B cell (primary cell): Measurements from ENCODE around the gene NLGN1. TPM values are rescaled to one million over a fixed set of nuclear protein-coding genes. Genes with fewer than 3 reads are reported as not detected.

Source experiments
- ATAC-seq: fragments of 200-7000 bp; cut with Tn5 transposase; one replicate; pipeline ENCODE4 v1.10.0; 2021; ENCODE audit warnings: low read depth, mild to moderate bottlenecking, moderate number of reproducible peaks, moderate library complexity
- CTCF ChIA-PET: fragments of 350-600 bp; sonication (Branson Sonifier 250); formaldehyde crosslinking; loops from one replicate; lab custom pipeline; 2021; ENCODE audit warnings: antibody characterized with exemption, inconsistent platforms; lab: Charles Lee
- POLR2A ChIA-PET: fragments of 350-600 bp; sonication (Branson Sonifier 250); formaldehyde crosslinking; loops from one replicate; lab custom pipeline; 2021; ENCODE audit warnings: antibody characterized with exemption; lab: Charles Lee
- DNase-seq: peaks from one replicate; pipeline ENCODE4 v3.0.0; 2013
- H2AFZ ChIP-seq: 2 replicates; pipeline ENCODE4 v1.6.1; 2012; ENCODE audit warnings: mild to moderate bottlenecking, low read depth, low read length; ENCODE audit not compliant: insufficient read depth, poor library complexity, severe bottlenecking
- H3K27ac ChIP-seq, 2 donors: 1 replicate in 1 of 2; 2 replicates in 1 of 2; pipeline ENCODE4 v1.5.1; 2012 to 2013; ENCODE audit warnings: low read length in 2 of 2, mild to moderate bottlenecking in 2 of 2, moderate library complexity in 1 of 2
- H3K27me3 ChIP-seq, 4 experiments: fragments of 200-600 bp in 1 of 4; sonication (generic) in 1 of 4; replicated peaks in 1 of 4; 1 replicate in 2 of 4; 2 replicates in 2 of 4; pipeline versions ENCODE4 v1.6.1 to v1.7.0; 2013 to 2016; ENCODE audit warnings: low read length in 3 of 4, mild to moderate bottlenecking in 2 of 4, mixed read lengths in 1 of 4, moderate library complexity in 1 of 4; ENCODE audit not compliant: insufficient read depth in 4 of 4, control insufficient read depth in 3 of 4; ENCODE audit errors: control extremely low read depth in 1 of 4
- H3K36me3 ChIP-seq, 2 experiments: replicated peaks in 1 of 2; 1 replicate in 1 of 2; 2 replicates in 1 of 2; pipeline versions ENCODE4 v1.6.1 to v1.7.1; 2013; ENCODE audit warnings: low read length in 1 of 2; ENCODE audit not compliant: insufficient read depth in 2 of 2, control insufficient read depth in 1 of 2; ENCODE audit errors: control extremely low read depth in 1 of 2, extremely low read depth in 1 of 2
- H3K4me1 ChIP-seq, 2 donors: fragments of 200-600 bp in 1 of 2; sonication (generic) in 1 of 2; 1 replicate in 1 of 2; 2 replicates in 1 of 2; pipeline versions ENCODE4 v1.5.1 to v1.6.1; 2013 to 2017; ENCODE audit warnings: low read length in 2 of 2; ENCODE audit not compliant: control insufficient read depth in 2 of 2, insufficient read depth in 2 of 2
- H3K4me2 ChIP-seq: replicated peaks from 2 replicates; pipeline ENCODE3; 2012; ENCODE audit warnings: mild to moderate bottlenecking, low read depth, low read length; ENCODE audit not compliant: poor library complexity, severe bottlenecking
- H3K4me3 ChIP-seq, 5 experiments: fragments of 200-600 bp in 1 of 5; sonication (generic) in 1 of 5; 1 replicate in 3 of 5; 2 replicates in 2 of 5; pipeline versions ENCODE4 v1.5.1 to v1.7.0; 2011 to 2016; ENCODE audit warnings: low read length in 4 of 5, mild to moderate bottlenecking in 4 of 5, low read depth in 2 of 5, control low read depth in 1 of 5, moderate library complexity in 1 of 5; ENCODE audit not compliant: insufficient read depth in 1 of 5; ENCODE audit errors: control extremely low read depth in 1 of 5, extremely low read depth in 1 of 5
- H3K79me2 ChIP-seq: fragments of 200-600 bp; sonication (generic); one replicate; pipeline ENCODE4 v1.6.0; 2016; ENCODE audit warnings: low read length; ENCODE audit not compliant: control insufficient read depth, insufficient read depth
- H3K9ac ChIP-seq: fragments of 200-600 bp; sonication (generic); 2 replicates; pipeline ENCODE4 v1.6.1; 2017; ENCODE audit warnings: mild to moderate bottlenecking, low read length, moderate library complexity
- H3K9me3 ChIP-seq, 3 donors: one replicate each; pipeline versions ENCODE4 v1.6.1 to v1.7.1; 2013; ENCODE audit warnings: low read length in 2 of 3; ENCODE audit not compliant: control insufficient read depth in 2 of 3, insufficient read depth in 1 of 3; ENCODE audit errors: control extremely low read depth in 1 of 3
- H4K20me1 ChIP-seq: 2 replicates; pipeline ENCODE4 v1.6.0; 2012; ENCODE audit warnings: mild to moderate bottlenecking, low read length; ENCODE audit not compliant: insufficient read depth, control insufficient read depth, poor library complexity, severe bottlenecking
- H3K27ac Mint-ChIP-seq: one replicate; pipeline ENCODE4 v1.8.0; 2021; ENCODE audit warnings: mixed read lengths
- H3K27me3 Mint-ChIP-seq: one replicate; pipeline ENCODE4 v1.8.0; 2021; ENCODE audit warnings: mixed read lengths
- H3K4me1 Mint-ChIP-seq: one replicate; pipeline ENCODE4 v1.8.0; 2021; ENCODE audit warnings: mixed read lengths
- H3K4me3 Mint-ChIP-seq: one replicate; pipeline ENCODE4 v1.8.0; 2021; ENCODE audit warnings: mixed read lengths
- H3K9me3 Mint-ChIP-seq: one replicate; pipeline ENCODE4 v1.8.0; 2022; ENCODE audit warnings: mixed read lengths; ENCODE audit not compliant: insufficient read depth
- CTCF ChIP-seq: fragments of 200-600 bp; IDR thresholded peaks from one replicate; pipeline ENCODE4 v1.8.0; 2022; ENCODE audit warnings: antibody characterized with exemption, mild to moderate bottlenecking
- EZH2 ChIP-seq: IDR thresholded peaks from 2 replicates; pipeline ENCODE4 v1.6.1; 2012; ENCODE audit warnings: borderline replicate concordance, low read depth, mild to moderate bottlenecking, moderate library complexity, low read length; ENCODE audit not compliant: insufficient read depth, poor library complexity, severe bottlenecking
- WGBS: methylation state at CpG from one replicate; pipeline ENCODE4 v1.1.5; 2013; ENCODE audit warnings: missing lambda C conversion rate; ENCODE audit not compliant: insufficient coverage; 5-methylcytosine and 5-hydroxymethylcytosine counted together
- intact Hi-C: fragments of 100-400 bp; cut with micrococcal nuclease; formaldehyde crosslinking; loops from one replicate; pipeline ENCODE4 v1.10.0; 2022
- polyA plus RNA-seq: library from polyadenylated mRNA; depleted of rRNA; stranded (reverse); fragments of >200 nt; gene quantifications from 2 replicates; pipeline ENCODE4 v1.2.3, GENCODE V29; 2012
- total RNA-seq, 2 donors: library from RNA; stranded (reverse); fragments of 120-200 nt in 1 of 2; gene quantifications; 1 replicate in 1 of 2; 2 replicates in 1 of 2; pipeline versions ENCODE4 v1.2.3 to v1.2.4, GENCODE V29; 2013 to 2022

NLGN1 gene
- total and polyA plus RNA-seq, 2 donors (not counting 1 experiment from before 2014, with no cell fraction given) = not detected

- no peak for DNase-seq
- H3K27me3 ChIP-seq = peaks cover 0 to 7% (median 3%) of the 10 kb centered on the region in 4 experiments
- H3K4me2 ChIP-seq = no peak overlapping the region
- Mint-ChIP-seq H3K27ac (no peak overlapping the region), H3K4me1 (no peaks in the 10 kb centered on the region), H3K27me3 (peaks cover 24% of the 10 kb centered on the region), H3K9me3 (no peaks in the 10 kb centered on the region), H3K4me3 (no peak overlapping the region)
- no peaks in the 10 kb centered on the region for H3K36me3 ChIP-seq
- ATAC-seq = no peak
- H3K4me1 ChIP-seq = no peaks in the 10 kb centered on the region
- H3K4me3 ChIP-seq = no peak overlapping the region
- no peaks in the 10 kb centered on the region for H4K20me1 ChIP-seq
- ChIA-PET POLR2A (no interaction called here), CTCF (no interaction called here)
- no peak overlapping the region for H3K27ac ChIP-seq
- H3K9ac ChIP-seq = no peak overlapping the region
- TF ChIP-seq CTCF = no peak
- no peak for TF ChIP-seq EZH2
- peaks cover 0 to 1% (median 0%) of the 10 kb centered on the region in 3 donors for H3K9me3 ChIP-seq
- 12% methylated on average over 35 of the region's 47 CpGs for WGBS
- H3K79me2 ChIP-seq = no peaks in the 10 kb centered on the region
- intact Hi-C loops = no loop called here
- H2AFZ ChIP-seq = no peak overlapping the region
Observed at GRCh38 chr3:173584838-173585831, 187.6 kb downstream of the NLGN1 start.

- no peak overlapping the region for H3K4me3 ChIP-seq
- no peaks in the 10 kb centered on the region for H3K36me3 ChIP-seq
- H3K27ac Mint-ChIP-seq = no peak overlapping the region
- no peaks in the 10 kb centered on the region for H3K4me1 Mint-ChIP-seq
- ChIA-PET POLR2A (no interaction called here), CTCF (no interaction called here)
- ATAC-seq = no peak
- no peak overlapping the region for H3K9ac ChIP-seq
- peaks cover 24% of the 10 kb centered on the region for H3K27me3 Mint-ChIP-seq
- no peaks in the 10 kb centered on the region for H3K9me3 Mint-ChIP-seq
- peaks cover 0 to 7% (median 3%) of the 10 kb centered on the region in 4 experiments for H3K27me3 ChIP-seq
- no peak overlapping the region for H3K4me3 Mint-ChIP-seq
- no peak overlapping the region for H3K27ac ChIP-seq
- no CpG with 5 or more reads among the region's 2 CpGs for WGBS
- no peak for DNase-seq
- intact Hi-C loops = no loop called here
- no peak overlapping the region for H2AFZ ChIP-seq
- peaks cover 0 to 1% (median 0%) of the 10 kb centered on the region in 3 donors for H3K9me3 ChIP-seq
- no peak overlapping the region for H3K4me2 ChIP-seq
- TF ChIP-seq CTCF (no peak), EZH2 (no peak)
- no peaks in the 10 kb centered on the region for H3K79me2 ChIP-seq
- H4K20me1 ChIP-seq = no peaks in the 10 kb centered on the region
- no peaks in the 10 kb centered on the region for H3K4me1 ChIP-seq
Observed at GRCh38 chr3:173586166-173586565, 188.6 kb downstream of the NLGN1 start.
